Bronchial epithelial cell (primary cell): ENCODE results near the gene PPID. TPM values are rescaled to one million over a fixed set of nuclear protein-coding genes. Genes with fewer than 3 reads are reported as not detected.
"Not testable (repeated sequence)": the region's sequence is repeated elsewhere in the genome, so short reads cannot be mapped to it uniquely, and the experiment has no call there.

Experiments used
- DNase-seq: peaks from one replicate; pipeline ENCODE4 v3.0.0-alpha.2; 2010; ENCODE audit warnings: low read depth
- FAIRE-seq: peaks from 2 replicates; lab custom pipeline; 2011; peaks lifted over from hg19 to GRCh38; lab: Jason Lieb, UNC
- H3K27me3 ChIP-seq: 2 replicates; pipeline ENCODE4 v1.5.1; 2011; ENCODE audit warnings: low read length; ENCODE audit not compliant: control insufficient read depth, insufficient read depth
- H3K36me3 ChIP-seq: 2 replicates; pipeline ENCODE4 v1.5.1; 2011; ENCODE audit warnings: low read length; ENCODE audit not compliant: control insufficient read depth, insufficient read depth
- H3K4me3 ChIP-seq: 2 replicates; pipeline ENCODE4 v1.5.1; 2011; ENCODE audit warnings: mild to moderate bottlenecking, low read depth, low read length, control low read depth
- total RNA-seq: library from RNA; depleted of rRNA; stranded (reverse); fragments of >200 nt; gene quantifications from 2 replicates; pipeline ENCODE4 v1.2.1, GENCODE V29; 2014
- TF ChIP-seq, protein P1 (sequence below): IDR thresholded peaks from 2 replicates; pipeline ENCODE4 v1.5.1; 2011; ENCODE audit warnings: mild to moderate bottlenecking, moderate library complexity, low read length, control low read depth, inconsistent platforms; ENCODE audit not compliant: insufficient read depth, severe bottlenecking

The PPID gene
- total RNA-seq, 1 donor from 2014 or later = 16.3 TPM

DNA sequence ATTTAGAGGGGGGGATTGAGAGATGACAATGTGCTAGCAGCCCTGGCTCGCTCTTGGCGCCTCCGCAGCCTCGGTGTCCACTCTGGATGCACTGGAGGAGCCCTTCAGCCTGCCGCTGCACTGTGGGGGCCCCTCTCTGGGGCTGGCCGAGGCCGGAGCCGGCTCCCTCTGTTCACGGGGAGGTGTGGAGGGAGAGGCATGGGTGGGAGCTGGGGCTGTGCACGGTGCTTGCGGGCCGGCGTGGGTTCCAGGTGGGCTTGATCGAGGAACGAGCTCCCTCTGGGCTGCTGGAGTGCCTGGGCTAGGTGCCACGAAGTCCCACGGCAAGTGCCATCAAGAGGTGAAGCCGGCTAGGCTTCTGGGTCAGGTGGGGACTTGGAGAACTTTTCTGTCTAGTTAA lies 58.4 kb downstream of the PPID start:
- no peaks in the 10 kb centered on the region for H3K36me3 ChIP-seq
- TF ChIP-seq, protein P1, sequence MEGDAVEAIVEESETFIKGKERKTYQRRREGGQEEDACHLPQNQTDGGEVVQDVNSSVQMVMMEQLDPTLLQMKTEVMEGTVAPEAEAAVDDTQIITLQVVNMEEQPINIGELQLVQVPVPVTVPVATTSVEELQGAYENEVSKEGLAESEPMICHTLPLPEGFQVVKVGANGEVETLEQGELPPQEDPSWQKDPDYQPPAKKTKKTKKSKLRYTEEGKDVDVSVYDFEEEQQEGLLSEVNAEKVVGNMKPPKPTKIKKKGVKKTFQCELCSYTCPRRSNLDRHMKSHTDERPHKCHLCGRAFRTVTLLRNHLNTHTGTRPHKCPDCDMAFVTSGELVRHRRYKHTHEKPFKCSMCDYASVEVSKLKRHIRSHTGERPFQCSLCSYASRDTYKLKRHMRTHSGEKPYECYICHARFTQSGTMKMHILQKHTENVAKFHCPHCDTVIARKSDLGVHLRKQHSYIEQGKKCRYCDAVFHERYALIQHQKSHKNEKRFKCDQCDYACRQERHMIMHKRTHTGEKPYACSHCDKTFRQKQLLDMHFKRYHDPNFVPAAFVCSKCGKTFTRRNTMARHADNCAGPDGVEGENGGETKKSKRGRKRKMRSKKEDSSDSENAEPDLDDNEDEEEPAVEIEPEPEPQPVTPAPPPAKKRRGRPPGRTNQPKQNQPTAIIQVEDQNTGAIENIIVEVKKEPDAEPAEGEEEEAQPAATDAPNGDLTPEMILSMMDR = no peak
- no peak for FAIRE-seq
- no peaks in the 10 kb centered on the region for H3K27me3 ChIP-seq
- H3K4me3 ChIP-seq = no peak overlapping the region
- DNase-seq = no peak

DNA sequence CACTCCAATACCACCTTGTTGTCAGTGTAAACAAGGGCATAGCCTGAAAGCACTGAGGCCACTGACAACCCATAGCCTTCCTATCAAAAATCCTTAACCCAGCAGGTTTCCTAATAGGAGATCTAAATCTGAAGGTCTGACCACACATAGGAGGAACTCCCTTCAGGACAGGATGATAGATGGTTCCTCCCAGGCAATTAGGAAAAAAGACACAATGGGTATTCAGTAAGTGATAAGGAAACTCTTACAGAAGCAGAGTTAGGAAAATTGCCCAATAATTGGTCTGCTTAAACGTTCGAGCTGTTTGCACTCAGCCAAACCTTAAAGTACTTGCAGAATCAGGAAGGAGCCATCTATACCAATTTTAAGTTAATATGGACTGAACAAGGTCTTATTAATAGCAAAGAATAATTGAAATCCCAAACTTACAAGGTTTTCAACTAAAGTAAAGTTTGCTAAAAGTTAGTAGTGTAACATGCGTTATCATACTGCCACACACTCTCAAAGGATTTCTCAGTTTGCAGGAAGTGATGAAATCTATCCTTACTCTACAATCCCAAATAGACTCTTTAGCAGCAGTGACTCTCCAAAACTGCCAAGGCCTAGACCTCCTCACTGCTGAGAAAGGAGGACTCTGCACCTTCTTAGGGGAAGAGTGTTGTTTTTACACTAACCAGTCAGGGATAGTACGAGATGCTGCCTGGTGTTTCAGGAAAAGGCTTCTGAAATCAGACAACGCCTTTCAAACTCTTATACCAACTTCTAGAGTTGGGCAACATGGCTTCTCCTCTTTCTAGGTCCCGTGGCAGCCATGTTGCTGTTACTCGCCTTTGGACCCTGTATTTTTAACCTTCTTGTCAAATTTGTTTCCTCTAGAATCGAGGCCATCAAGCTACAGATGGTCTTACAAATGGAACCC lies 59.2 kb downstream of the PPID start:
- not testable (repeated sequence) for DNase-seq, H3K27me3 ChIP-seq, FAIRE-seq, H3K4me3 ChIP-seq, H3K36me3 ChIP-seq

DNA sequence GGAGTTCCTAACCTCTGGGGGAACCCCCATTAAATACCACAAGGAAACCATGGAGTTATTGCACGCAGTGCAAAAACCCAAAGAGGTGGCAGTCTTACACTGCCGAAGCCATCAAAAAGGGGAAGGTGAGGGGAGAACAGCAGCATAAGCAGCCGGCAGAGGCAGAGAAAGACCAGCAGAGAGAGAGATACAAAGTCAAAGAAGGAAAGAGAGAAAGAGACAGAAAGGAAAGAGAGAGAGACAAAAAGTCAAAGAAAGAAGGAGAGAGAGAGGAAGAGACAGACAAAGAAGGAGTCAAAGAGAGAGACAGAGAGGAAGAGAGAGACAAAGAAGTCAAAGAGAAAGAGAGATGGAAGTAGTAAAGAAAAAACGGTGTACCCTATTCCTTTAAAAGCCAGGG lies 59.9 kb downstream of the PPID start:
- not testable (repeated sequence) for FAIRE-seq, H3K4me3 ChIP-seq

More for the DNA sequence above, 59.9 kb downstream of the PPID start:
- not testable (repeated sequence) for DNase-seq, H3K27me3 ChIP-seq, H3K36me3 ChIP-seq

Other genes with a start within 250 kb of the PPID start
- gene RXFP1, start 201.5 kb downstream of the PPID start, total RNA-seq = under 0.01 TPM in 1 of 2 replicates, not detected in the other
- 2.3 and 3.4 TPM in 2 replicates for gene C4orf46, start 51.5 kb downstream of the PPID start, total RNA-seq
- 21.9 and 35.5 TPM in 2 replicates for gene ETFDH, start 51.1 kb downstream of the PPID start, total RNA-seq
- gene FNIP2, start 45.6 kb upstream of the PPID start, total RNA-seq = 16.5 and 16.6 TPM in 2 replicates